ENCODE results near the gene SLFN12L. TPM values are rescaled to one million over a fixed set of nuclear protein-coding genes. Genes with fewer than 3 reads are reported as not detected.
A peak's percentile ranks its signal among the peaks of the same experiment; 100 is the strongest.

The SLFN12L gene
- total and polyA plus RNA-seq, 8 donors, result 2.1 to 30.4 (median 16.3) TPM

DNA sequence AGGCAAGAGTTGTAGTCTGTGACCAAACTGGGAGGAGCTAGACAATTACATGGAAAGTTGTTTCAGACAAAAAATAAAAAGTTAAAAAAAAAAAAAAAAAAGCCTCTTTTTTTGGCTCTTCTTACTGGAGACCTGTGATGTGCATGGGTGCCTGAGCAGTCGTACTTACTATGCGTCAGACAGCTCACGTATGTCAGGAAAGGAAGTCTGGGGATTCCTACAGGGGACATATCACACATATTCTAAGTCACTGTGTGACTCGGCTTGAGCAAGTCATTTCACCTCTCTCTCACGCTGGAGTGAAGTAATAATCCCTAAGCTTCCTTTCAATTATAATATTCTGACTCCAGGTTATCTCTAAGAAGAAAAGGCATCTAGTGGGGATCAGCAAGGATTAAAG is 17.2 kb upstream of the SLFN12L start:
- Histone ChIP-seq H3K27ac (no peak overlapping the region), H3K4me3 (no peak overlapping the region), H3K27me3 (no peaks in the 10 kb centered on the region), H3K4me1 (no peaks in the 10 kb centered on the region), H3K9me3 (no peaks in the 10 kb centered on the region), H3K36me3 (no peaks in the 10 kb centered on the region)
- TF ChIP-seq, protein P1, sequence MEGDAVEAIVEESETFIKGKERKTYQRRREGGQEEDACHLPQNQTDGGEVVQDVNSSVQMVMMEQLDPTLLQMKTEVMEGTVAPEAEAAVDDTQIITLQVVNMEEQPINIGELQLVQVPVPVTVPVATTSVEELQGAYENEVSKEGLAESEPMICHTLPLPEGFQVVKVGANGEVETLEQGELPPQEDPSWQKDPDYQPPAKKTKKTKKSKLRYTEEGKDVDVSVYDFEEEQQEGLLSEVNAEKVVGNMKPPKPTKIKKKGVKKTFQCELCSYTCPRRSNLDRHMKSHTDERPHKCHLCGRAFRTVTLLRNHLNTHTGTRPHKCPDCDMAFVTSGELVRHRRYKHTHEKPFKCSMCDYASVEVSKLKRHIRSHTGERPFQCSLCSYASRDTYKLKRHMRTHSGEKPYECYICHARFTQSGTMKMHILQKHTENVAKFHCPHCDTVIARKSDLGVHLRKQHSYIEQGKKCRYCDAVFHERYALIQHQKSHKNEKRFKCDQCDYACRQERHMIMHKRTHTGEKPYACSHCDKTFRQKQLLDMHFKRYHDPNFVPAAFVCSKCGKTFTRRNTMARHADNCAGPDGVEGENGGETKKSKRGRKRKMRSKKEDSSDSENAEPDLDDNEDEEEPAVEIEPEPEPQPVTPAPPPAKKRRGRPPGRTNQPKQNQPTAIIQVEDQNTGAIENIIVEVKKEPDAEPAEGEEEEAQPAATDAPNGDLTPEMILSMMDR (IDR thresholded peaks at IDR 0.05), result no peak
- DNase-seq (no peak), ATAC-seq (no peak)
- intact Hi-C loops (cut with DNase I), result no loop called here

DNA sequence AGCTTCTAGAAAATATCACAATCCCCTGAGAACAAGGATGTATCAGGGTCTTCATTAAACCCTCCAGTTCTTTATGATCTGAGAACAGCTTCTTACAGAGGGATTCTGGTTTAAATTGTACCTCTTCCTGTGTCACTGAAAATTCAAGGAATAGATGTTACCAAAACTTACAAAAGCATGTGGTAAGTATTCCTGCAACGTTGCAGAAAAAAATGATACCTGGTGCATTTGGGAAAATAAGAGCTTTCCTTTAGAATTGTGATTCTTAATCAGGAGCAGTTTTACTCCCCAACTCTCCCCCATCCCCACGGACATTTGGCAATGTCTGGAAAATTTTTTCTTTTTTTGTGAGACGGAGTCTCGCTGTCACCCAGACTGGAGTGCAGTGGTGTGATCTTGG is 15.8 kb upstream of the SLFN12L start:
- H3K9me3 ChIP-seq, result no peaks in the 10 kb centered on the region
- no peak overlapping the region for H3K4me3 ChIP-seq
- DNase-seq (no peak), ATAC-seq (no peak)
- TF ChIP-seq, protein P1 (IDR thresholded peaks at IDR 0.05), result no peak
- no peaks in the 10 kb centered on the region for H3K36me3 ChIP-seq
- no peaks in the 10 kb centered on the region for H3K4me1 ChIP-seq
- intact Hi-C loops (cut with DNase I), result no loop called here
- no peaks in the 10 kb centered on the region for H3K27me3 ChIP-seq
- H3K27ac ChIP-seq, result no peak overlapping the region

DNA sequence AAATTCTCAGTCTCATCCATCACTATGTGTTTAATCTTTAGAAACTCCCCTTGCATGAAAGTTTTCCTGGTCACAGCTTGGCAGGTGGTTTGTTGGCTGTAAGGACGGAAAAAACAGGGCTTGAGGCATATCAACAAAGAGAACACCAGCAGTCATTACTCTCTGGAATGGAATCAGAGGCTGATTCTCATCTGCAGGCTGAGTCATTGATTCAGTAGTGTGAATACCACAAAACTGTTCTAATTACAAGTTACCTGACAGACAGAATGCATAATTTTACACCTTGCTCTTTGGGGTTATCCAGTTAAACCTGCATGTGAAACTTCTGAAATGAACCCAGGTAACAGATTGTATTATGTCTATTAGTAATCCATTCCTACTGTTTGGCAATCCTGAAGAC is 11.5 kb upstream of the SLFN12L start:
- Histone ChIP-seq H3K4me3 (no peak overlapping the region), H3K27me3 (no peaks in the 10 kb centered on the region), H3K27ac (no peak overlapping the region), H3K9me3 (no peaks in the 10 kb centered on the region), H3K4me1 (peaks cover 0 to 10% of the 10 kb centered on the region in 2 donors), H3K36me3 (no peaks in the 10 kb centered on the region)
- no peak for ATAC-seq
- intact Hi-C loops (cut with DNase I), result no loop called here
- DNase-seq, result no peak
- TF ChIP-seq, protein P1 (IDR thresholded peaks at IDR 0.05), result no peak

DNA sequence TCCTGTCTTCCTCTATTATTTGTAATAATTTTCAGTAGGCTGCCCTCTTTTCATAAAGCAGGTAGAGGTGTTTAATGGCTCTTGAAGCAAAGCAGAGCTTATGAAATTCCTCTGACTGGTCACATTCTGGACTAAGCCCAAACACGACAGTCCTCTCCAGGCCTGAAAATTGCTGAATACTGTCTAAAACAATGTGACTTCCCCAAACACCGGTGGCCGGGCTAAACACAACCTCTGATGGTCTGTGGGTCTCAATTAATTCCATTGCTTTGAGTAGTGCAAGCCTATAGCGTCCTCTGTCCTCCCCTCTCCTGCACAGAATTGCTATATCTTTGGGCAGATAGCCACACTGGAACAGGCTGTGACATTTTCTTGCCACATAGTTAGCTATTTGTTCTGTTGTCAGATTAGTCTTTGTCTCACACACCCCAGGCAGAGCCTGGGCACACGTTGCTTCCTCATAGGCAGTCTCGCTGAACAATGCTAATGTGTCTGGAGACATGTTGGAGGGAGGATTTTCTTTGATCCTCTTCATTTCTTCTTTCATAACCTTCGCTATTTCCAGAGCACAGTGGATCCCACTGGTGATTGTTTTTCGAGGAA is 10.8 kb upstream of the SLFN12L start:
- ATAC-seq (no peak), DNase-seq (peak in 1 of 4 donors; percentile 65)
- Histone ChIP-seq H3K27me3 (no peaks in the 10 kb centered on the region), H3K27ac (no peak overlapping the region), H3K4me3 (no peak overlapping the region), H3K36me3 (no peaks in the 10 kb centered on the region), H3K4me1 (peaks cover 0 to 16% of the 10 kb centered on the region in 2 donors), H3K9me3 (no peaks in the 10 kb centered on the region)
- intact Hi-C loops (cut with DNase I), result no loop called here
- TF ChIP-seq, protein P1 (IDR thresholded peaks at IDR 0.05), result no peak

DNA sequence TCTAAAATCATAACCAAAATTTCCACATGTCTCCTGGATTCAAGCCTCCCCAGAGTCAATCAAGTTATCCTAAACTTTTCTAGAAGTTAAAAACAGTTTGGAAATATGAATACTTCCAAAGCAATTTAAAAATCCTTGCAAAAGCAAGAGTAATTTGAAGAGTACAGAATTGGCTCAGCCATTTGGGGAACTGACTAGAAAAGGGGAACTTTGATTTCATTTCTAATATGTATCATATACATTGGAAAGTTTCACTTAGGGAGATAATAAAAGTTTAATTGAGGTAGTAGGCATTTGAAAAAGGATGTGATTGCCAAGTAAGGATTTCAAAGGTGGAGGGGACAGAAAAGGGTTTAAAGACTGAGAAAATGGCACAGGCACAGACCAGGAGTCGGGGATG is 9.0 kb upstream of the SLFN12L start:
- no peak overlapping the region for H3K4me3 ChIP-seq
- no peak for ATAC-seq
- no peaks in the 10 kb centered on the region for H3K36me3 ChIP-seq
- no peak overlapping the region for H3K27ac ChIP-seq
- intact Hi-C loops (cut with DNase I), result no loop called here
- H3K4me1 ChIP-seq, result peaks cover 0 to 35% of the 10 kb centered on the region in 2 donors
- H3K9me3 ChIP-seq, result no peaks in the 10 kb centered on the region
- H3K27me3 ChIP-seq, result no peaks in the 10 kb centered on the region
- TF ChIP-seq, protein P1 (IDR thresholded peaks at IDR 0.05), result no peak
- DNase-seq, result no peak
